Osteoblast (primary cell): ENCODE results near the gene RADIL. TPM values are rescaled to one million over a fixed set of nuclear protein-coding genes. Genes with fewer than 3 reads are reported as not detected.
"Not testable (repeated sequence)": the region's sequence is repeated elsewhere in the genome, so short reads cannot be mapped to it uniquely, and the experiment has no call there.

Source experiments
- DNase-seq: peaks from one replicate; pipeline ENCODE4 v3.0.0; 2011; ENCODE audit warnings: low spot score, mixed read lengths; ENCODE audit not compliant: insufficient read length; ENCODE audit errors: missing footprints
- H2AFZ ChIP-seq: 2 replicates; pipeline ENCODE4 v1.6.0; 2011; ENCODE audit warnings: mild to moderate bottlenecking, low read length
- H3K27ac ChIP-seq: 2 replicates; pipeline ENCODE4 v1.5.1; 2011; ENCODE audit warnings: mild to moderate bottlenecking, low read depth, low read length, moderate library complexity
- H3K27me3 ChIP-seq: 2 replicates; pipeline ENCODE4 v1.6.0; 2012; ENCODE audit warnings: mild to moderate bottlenecking, control low read depth, inconsistent platforms, low read length, moderate library complexity; ENCODE audit not compliant: insufficient read depth
- H3K36me3 ChIP-seq: 2 replicates; pipeline ENCODE4 v1.5.1; 2011; ENCODE audit warnings: mild to moderate bottlenecking, low read length, control low read depth, moderate library complexity; ENCODE audit not compliant: insufficient read depth
- H3K4me1 ChIP-seq: 2 replicates; pipeline ENCODE4 v1.5.1; 2011; ENCODE audit warnings: mild to moderate bottlenecking, low read length, control low read depth, moderate library complexity; ENCODE audit not compliant: insufficient read depth
- H3K4me2 ChIP-seq: 2 replicates; pipeline ENCODE4 v1.6.0; 2011; ENCODE audit warnings: mild to moderate bottlenecking, low read length; ENCODE audit not compliant: insufficient read depth
- H3K4me3 ChIP-seq: fragments of 200-600 bp; sonication (generic); 3 replicates; pipeline ENCODE4 v1.5.1; 2012; ENCODE audit warnings: mild to moderate bottlenecking, low read length, inconsistent platforms; ENCODE audit not compliant: insufficient read depth
- H3K79me2 ChIP-seq: 2 replicates; pipeline ENCODE4 v1.6.0; 2012; ENCODE audit warnings: mild to moderate bottlenecking, low read length, control low read depth, inconsistent platforms; ENCODE audit not compliant: insufficient read depth
- H3K9me3 ChIP-seq: 2 replicates; pipeline ENCODE4 v1.5.1; 2011; ENCODE audit warnings: low read depth, low read length, control low read depth
- H4K20me1 ChIP-seq: 2 replicates; pipeline ENCODE4 v1.6.0; 2012; ENCODE audit warnings: mild to moderate bottlenecking, low read length, control low read depth; ENCODE audit not compliant: insufficient read depth
- CTCF ChIP-seq: IDR thresholded peaks from 2 replicates; pipeline ENCODE4 v1.5.1; 2011; ENCODE audit warnings: mild to moderate bottlenecking, low read depth, low read length, moderate library complexity; ENCODE audit errors: extremely low read depth
- total RNA-seq: library from RNA; depleted of rRNA; stranded (reverse); fragments of >200 nt; gene quantifications from 2 replicates; pipeline ENCODE4 v1.2.3, GENCODE V29; 2012

The RADIL gene
- total RNA-seq, 1 donor = 1.1 TPM

DNA sequence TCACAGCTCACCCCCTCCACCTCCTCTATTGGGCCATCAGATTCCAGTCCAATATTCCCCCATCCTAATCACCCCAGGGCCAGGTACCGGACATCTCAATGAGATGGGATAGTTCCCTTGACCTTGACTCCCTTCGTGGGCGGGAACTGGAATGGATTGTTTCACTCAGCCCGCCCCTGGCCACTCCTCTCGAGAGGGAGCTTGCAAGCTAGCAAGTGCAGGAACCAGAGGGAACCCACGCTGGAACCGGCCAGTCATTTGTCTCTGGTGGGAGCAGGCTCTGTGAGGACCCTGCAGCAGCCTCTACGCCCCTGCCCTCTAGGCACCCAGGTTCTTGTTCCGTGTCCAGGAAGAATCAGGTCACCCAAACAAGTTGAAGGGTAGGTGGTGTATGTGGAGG, 11.0 kb upstream of the RADIL start:
- Histone ChIP-seq H3K9me3 (no peaks in the 10 kb centered on the region), H3K4me2 (no peak overlapping the region), H3K27me3 (peaks cover under 1% of the 10 kb centered on the region), H4K20me1 (no peaks in the 10 kb centered on the region), H3K79me2 (no peaks in the 10 kb centered on the region), H3K36me3 (no peaks in the 10 kb centered on the region), H3K4me1 (no peaks in the 10 kb centered on the region), H3K4me3 (no peak overlapping the region), H3K27ac (no peak overlapping the region), H2AFZ (no peak overlapping the region)
- DNase-seq = no peak
- TF ChIP-seq CTCF = no peak

DNA sequence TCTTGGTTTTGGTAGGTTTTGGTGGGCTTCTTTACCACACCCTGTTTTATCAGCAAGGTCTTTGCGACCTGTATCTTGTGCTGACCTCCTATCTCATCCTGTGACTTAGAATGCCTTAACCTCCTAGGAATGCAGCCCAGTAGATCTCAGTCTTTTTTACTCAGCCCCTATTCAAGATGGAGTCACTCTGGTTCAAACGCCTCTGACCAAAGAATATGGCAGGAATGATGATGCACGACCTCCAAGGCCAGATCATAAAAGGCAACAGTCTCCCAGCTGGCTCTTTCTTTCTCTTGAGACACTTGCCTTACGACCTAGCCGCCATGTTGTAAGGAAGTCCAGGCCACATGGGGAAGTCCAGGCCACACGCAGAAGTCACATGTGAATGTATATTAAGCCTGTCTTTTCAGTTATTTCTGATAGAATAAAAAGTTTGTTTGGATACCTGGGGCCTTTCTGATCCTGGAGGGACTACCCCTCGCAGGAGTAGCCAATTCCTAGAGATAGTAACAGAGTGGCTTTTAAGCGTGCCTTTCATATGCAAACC, 10.5 kb upstream of the RADIL start:
- H4K20me1 ChIP-seq = no peaks in the 10 kb centered on the region
- H3K4me1 ChIP-seq = no peaks in the 10 kb centered on the region
- H3K9me3 ChIP-seq = no peaks in the 10 kb centered on the region
- peaks cover 3% of the 10 kb centered on the region for H3K27me3 ChIP-seq
- H3K79me2 ChIP-seq = no peaks in the 10 kb centered on the region
- no peak for DNase-seq
- H2AFZ ChIP-seq = no peak overlapping the region
- no peak overlapping the region for H3K4me2 ChIP-seq
- no peaks in the 10 kb centered on the region for H3K36me3 ChIP-seq
- no peak for TF ChIP-seq CTCF
- H3K27ac ChIP-seq = no peak overlapping the region
- no peak overlapping the region for H3K4me3 ChIP-seq

DNA sequence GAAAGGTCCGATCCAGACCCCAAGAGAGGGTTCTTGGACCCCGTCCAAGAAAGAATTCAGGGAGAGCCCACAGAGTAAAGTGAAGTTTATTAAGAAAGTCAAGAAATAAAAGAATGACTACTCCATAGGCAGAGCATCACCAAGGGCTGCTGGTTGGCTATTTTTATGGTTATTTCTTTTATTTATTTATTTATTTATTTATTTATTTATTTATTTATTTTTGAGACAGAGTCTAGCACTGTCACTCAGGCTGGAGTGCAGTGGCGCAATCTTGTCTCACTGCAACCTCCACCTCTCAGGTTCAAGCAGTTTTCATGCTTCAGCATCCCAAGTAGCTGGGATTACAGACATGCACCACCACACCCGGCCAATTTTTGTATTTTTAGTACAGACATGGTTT, 9.7 kb upstream of the RADIL start:
- not testable (repeated sequence) for H2AFZ ChIP-seq, H3K27me3 ChIP-seq

DNA sequence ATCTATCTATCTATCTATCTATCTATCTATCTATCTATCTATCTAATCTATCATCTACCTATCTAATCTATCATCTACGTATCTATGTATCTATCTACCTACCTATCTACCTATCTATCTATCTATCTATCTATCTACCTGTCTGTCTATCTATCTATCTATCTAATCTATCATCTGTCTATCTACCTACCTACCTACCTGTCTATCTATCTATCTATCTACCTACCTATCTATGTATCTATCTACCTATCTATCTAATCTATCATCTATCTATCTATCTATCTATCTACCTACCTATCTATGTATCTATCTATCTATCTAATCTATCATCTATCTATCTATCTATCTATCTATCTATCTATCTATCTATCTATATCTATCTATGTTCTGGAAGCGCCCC, 8.0 kb upstream of the RADIL start:
- H3K4me2 ChIP-seq, H3K4me3 ChIP-seq, H3K27me3 ChIP-seq, H2AFZ ChIP-seq, H4K20me1 ChIP-seq, H3K4me1 ChIP-seq, H3K9me3 ChIP-seq, H3K79me2 ChIP-seq, H3K27ac ChIP-seq, DNase-seq, H3K36me3 ChIP-seq: not testable (repeated sequence)

More for the DNA sequence above, 9.7 kb upstream of the RADIL start:
- H3K4me2 ChIP-seq, H3K9me3 ChIP-seq, H4K20me1 ChIP-seq, H3K36me3 ChIP-seq, H3K79me2 ChIP-seq, H3K27ac ChIP-seq, H3K4me3 ChIP-seq, DNase-seq, H3K4me1 ChIP-seq: not testable (repeated sequence)

GRCh38 chr7:4889682-4890081, 6.2 kb upstream of the RADIL start:
- Histone ChIP-seq H3K9me3 (no peaks in the 10 kb centered on the region), H3K27ac (no peak overlapping the region), H3K4me1 (no peaks in the 10 kb centered on the region), H3K27me3 (peaks cover 3% of the 10 kb centered on the region), H4K20me1 (no peaks in the 10 kb centered on the region), H3K4me3 (no peak overlapping the region), H3K36me3 (no peaks in the 10 kb centered on the region), H2AFZ (no peak overlapping the region), H3K79me2 (no peaks in the 10 kb centered on the region), H3K4me2 (no peak overlapping the region)
- TF ChIP-seq CTCF = no peak
- DNase-seq = no peak
